WTC11 (cell line): Measurements from ENCODE around the gene FANCI. TPM values are rescaled to one million over a fixed set of nuclear protein-coding genes. Genes with fewer than 3 reads are reported as not detected.

Experiments used
- ATAC-seq: fragments of 200-7000 bp; cut with Tn5 transposase; 2 replicates; pipeline ENCODE4 v1.10.0; 2021; ENCODE audit warnings: mild to moderate bottlenecking, moderate library complexity
- CTCF ChIA-PET: fragments of 300-600 bp; sonication (Branson Sonifier 250); formaldehyde crosslinking; loops from one replicate; lab custom pipeline; 2021; ENCODE audit warnings: antibody characterized with exemption; lab: Charles Lee
- POLR2A ChIA-PET: fragments of 350-600 bp; sonication (Branson Sonifier 250); formaldehyde crosslinking; loops from one replicate; lab custom pipeline; 2021; ENCODE audit warnings: antibody characterized with exemption; lab: Charles Lee
- DNase-seq: peaks from one replicate; pipeline ENCODE4 v3.0.0; 2021; ENCODE audit warnings: low spot score
- H3K27ac Mint-ChIP-seq: 2 replicates; pipeline ENCODE4 v1.8.0; 2021; ENCODE audit warnings: mixed read lengths
- H3K27me3 Mint-ChIP-seq: 2 replicates; pipeline ENCODE4 v1.8.0; 2021; ENCODE audit warnings: low read depth, mild to moderate bottlenecking, moderate library complexity, mixed read lengths
- H3K36me3 Mint-ChIP-seq: 2 replicates; pipeline ENCODE4 v1.8.0; 2021; ENCODE audit warnings: mixed read lengths
- H3K4me1 Mint-ChIP-seq: 2 replicates; pipeline ENCODE4 v1.8.0; 2022; ENCODE audit warnings: mixed read lengths
- H3K4me3 Mint-ChIP-seq: 2 replicates; pipeline ENCODE4 v1.8.0; 2021; ENCODE audit warnings: mild to moderate bottlenecking, moderate library complexity, mixed read lengths
- H3K9me3 Mint-ChIP-seq: 2 replicates; pipeline ENCODE4 v1.8.0; 2021; ENCODE audit warnings: mixed read lengths
- ARID4B ChIP-seq: sonication (generic); formaldehyde crosslinking; IDR thresholded peaks from 2 replicates; pipeline ENCODE4 v1.8.0; 2023; ENCODE audit warnings: missing genetic modification reagents, mild to moderate bottlenecking, borderline replicate concordance
- ELF4 ChIP-seq: sonication (generic); formaldehyde crosslinking; IDR thresholded peaks from 2 replicates; pipeline ENCODE4 v1.8.1; 2022; ENCODE audit warnings: low read depth, mild to moderate bottlenecking, moderate library complexity, missing genetic modification reagents
- EMX1 ChIP-seq: fragments of 250-450 bp; sonication (Bioruptor Pico); IDR thresholded peaks from 2 replicates; pipeline ENCODE4 v1.8.0; 2021; ENCODE audit warnings: mild to moderate bottlenecking
- ETV6 ChIP-seq: sonication (generic); formaldehyde crosslinking; IDR thresholded peaks from 2 replicates; pipeline ENCODE4 v1.8.1; 2022; ENCODE audit warnings: mild to moderate bottlenecking, missing genetic modification reagents
- FOXK1 ChIP-seq: sonication (generic); formaldehyde crosslinking; IDR thresholded peaks from 2 replicates; pipeline ENCODE4 v1.8.0; 2022; ENCODE audit warnings: mild to moderate bottlenecking, moderate library complexity, missing genetic modification reagents
- IRF1 ChIP-seq: sonication (generic); formaldehyde crosslinking; IDR thresholded peaks from 2 replicates; pipeline ENCODE4 v1.8.0; 2023; ENCODE audit warnings: missing genetic modification reagents
- JUN ChIP-seq: sonication (generic); formaldehyde crosslinking; IDR thresholded peaks from 2 replicates; pipeline ENCODE4 v1.8.0; 2023; ENCODE audit warnings: mild to moderate bottlenecking, missing genetic modification reagents
- MAX ChIP-seq: sonication (generic); formaldehyde crosslinking; IDR thresholded peaks from 2 replicates; pipeline ENCODE4 v1.8.0; 2022; ENCODE audit warnings: mild to moderate bottlenecking, missing genetic modification reagents
- NR1H2 ChIP-seq: sonication (generic); formaldehyde crosslinking; IDR thresholded peaks from 2 replicates; pipeline ENCODE4 v1.9.0; 2021; ENCODE audit warnings: mild to moderate bottlenecking, moderate library complexity, missing genetic modification reagents
- PRDM15 ChIP-seq: sonication (generic); formaldehyde crosslinking; IDR thresholded peaks from 2 replicates; pipeline ENCODE4 v1.8.0; 2022; ENCODE audit warnings: missing genetic modification reagents
- RELA ChIP-seq: sonication (generic); formaldehyde crosslinking; IDR thresholded peaks from 2 replicates; pipeline ENCODE4 v1.8.1; 2022; ENCODE audit warnings: missing genetic modification reagents, mild to moderate bottlenecking, borderline replicate concordance
- STAT6 ChIP-seq: sonication (generic); formaldehyde crosslinking; conservative IDR thresholded peaks from 2 replicates; pipeline ENCODE4 v1.8.1; 2023; ENCODE audit warnings: mild to moderate bottlenecking, low read depth, missing genetic modification reagents, moderate library complexity
- TEAD4 ChIP-seq: sonication (generic); formaldehyde crosslinking; IDR thresholded peaks from 2 replicates; pipeline ENCODE4 v1.8.0; 2022; ENCODE audit warnings: mild to moderate bottlenecking, missing genetic modification reagents
- USF1 ChIP-seq: sonication (generic); formaldehyde crosslinking; IDR thresholded peaks from 2 replicates; pipeline ENCODE4 v1.8.0; 2022; ENCODE audit warnings: mild to moderate bottlenecking, missing genetic modification reagents
- ZBTB43 ChIP-seq: sonication (generic); formaldehyde crosslinking; IDR thresholded peaks from 2 replicates; pipeline ENCODE4 v1.8.1; 2023; ENCODE audit warnings: mild to moderate bottlenecking, missing genetic modification reagents
- ZNF671 ChIP-seq: fragments of 250-450 bp; sonication (Bioruptor Pico); IDR thresholded peaks from 2 replicates; pipeline ENCODE4 v1.8.0; 2021; ENCODE audit warnings: mild to moderate bottlenecking
- total RNA-seq: library from RNA; stranded (reverse); gene quantifications from 3 replicates; pipeline ENCODE4 v1.2.3, GENCODE V29; 2021

FANCI gene
- total RNA-seq, 1 experiment from 2014 or later, result 108 TPM

- no peak for DNase-seq
- H3K27me3 Mint-ChIP-seq, result peaks cover 54% of the 10 kb centered on the region
- no peak overlapping the region for H3K27ac Mint-ChIP-seq
- no peak overlapping the region for H3K4me3 Mint-ChIP-seq
- ChIA-PET POLR2A (no interaction called here), CTCF (interaction anchor here (0.7 to 1.5 kb wide), 2 partner anchors 11 to 142 kb away, joined by 3 read pairs; no protein-coding TSS in a partner anchor)
- no peaks in the 10 kb centered on the region for H3K36me3 Mint-ChIP-seq
- H3K4me1 Mint-ChIP-seq, result peaks cover 8% of the 10 kb centered on the region
- ATAC-seq, result no peak; the same call in 1 of the 2 replicates
- TF ChIP-seq ZBTB43 (no peak), USF1 (no peak), JUN (CRISPR knock-in tag) (no peak), PRDM15 (no peak), RELA (CRISPR knock-in tag) (no peak), ZNF671 (CRISPR knock-in tag) (no peak), STAT6 (CRISPR knock-in tag) (no peak), ETV6 (no peak), TEAD4 (CRISPR knock-in tag) (no peak), NR1H2 (no peak), IRF1 (CRISPR knock-in tag) (no peak)
- TF ChIP-seq, all 79 proteins: peak for 0
- no peaks in the 10 kb centered on the region for H3K9me3 Mint-ChIP-seq
Measured at GRCh38 chr15:89352476-89352875, 108.7 kb downstream of the FANCI start.

- CTCF ChIA-PET, result interaction anchor here (0.7 to 1.4 kb wide), 5 partner anchors 36 to 1958 kb away, joined by 3 to 4 read pairs (median 3); no protein-coding TSS in a partner anchor
- Mint-ChIP-seq H3K9me3 (no peaks in the 10 kb centered on the region), H3K27ac (no peak overlapping the region), H3K4me1 (peaks cover 8% of the 10 kb centered on the region), H3K36me3 (no peaks in the 10 kb centered on the region), H3K27me3 (peaks cover 69% of the 10 kb centered on the region), H3K4me3 (no peak overlapping the region)
- DNase-seq (no peak), ATAC-seq (no peak)
- POLR2A ChIA-PET, result interaction anchor here (0.6 to 0.7 kb wide), 3 partner anchors 11 to 81 kb away, joined by 3 to 6 read pairs (median 4); no protein-coding TSS in a partner anchor
- TF ChIP-seq ELF4 (CRISPR knock-in tag) (no peak), FOXK1 (CRISPR knock-in tag) (no peak), NR1H2 (no peak), EMX1 (no peak), MAX (CRISPR knock-in tag) (no peak), PRDM15 (no peak), ARID4B (CRISPR knock-in tag) (no peak)
Measured at GRCh38 chr15:89353991-89354390, 110.2 kb downstream of the FANCI start.
